CD4-positive, alpha-beta T cell treated with Interleukin-1 beta for 1 hour (primary cell): ENCODE results near the gene ZMAT2.
A peak's percentile ranks its signal among the peaks of the same experiment; 100 is the strongest.
"Not testable (repeated sequence)": the region's sequence is repeated elsewhere in the genome, so short reads cannot be mapped to it uniquely, and the experiment has no call there.

Experiments used
- DNase-seq, 2 donors: peaks; one replicate each; pipeline ENCODE4 v3.0.0-alpha.2; 2020 to 2022

Gene ZMAT2

DNA sequence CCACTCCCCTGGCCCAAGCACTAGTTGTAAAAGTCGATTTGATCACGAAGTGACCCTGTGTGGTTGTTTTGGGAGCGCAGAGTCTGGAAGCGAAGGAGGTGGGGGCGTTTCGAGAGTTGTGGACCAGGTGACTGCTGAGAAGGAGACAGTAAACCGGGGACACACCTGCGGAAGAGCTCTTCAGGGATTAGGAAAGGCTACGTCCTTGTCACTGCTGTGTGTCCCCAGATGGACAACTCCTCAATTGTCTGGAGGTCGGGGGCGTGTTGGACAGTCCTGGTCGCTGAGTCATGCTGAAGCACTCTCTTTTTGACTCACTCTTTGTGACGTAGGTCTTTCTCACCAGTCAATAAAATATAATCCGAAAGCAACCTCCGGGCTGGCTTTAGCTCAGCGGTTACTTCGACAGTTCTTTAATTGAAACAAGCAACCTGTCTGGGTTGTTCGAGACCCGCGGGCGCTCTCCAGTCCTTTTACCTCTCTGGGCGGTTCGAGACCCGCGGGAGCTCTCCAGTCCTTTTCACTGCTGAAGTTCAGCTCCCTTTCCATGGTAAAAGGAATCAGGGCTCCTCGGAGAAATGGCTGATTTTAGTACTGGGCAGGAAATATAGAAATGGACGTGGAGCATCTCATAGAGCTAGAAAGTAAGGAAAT lies 10.8 kb downstream of the ZMAT2 start:
- peak; percentile 88 to 96 for DNase-seq

DNA sequence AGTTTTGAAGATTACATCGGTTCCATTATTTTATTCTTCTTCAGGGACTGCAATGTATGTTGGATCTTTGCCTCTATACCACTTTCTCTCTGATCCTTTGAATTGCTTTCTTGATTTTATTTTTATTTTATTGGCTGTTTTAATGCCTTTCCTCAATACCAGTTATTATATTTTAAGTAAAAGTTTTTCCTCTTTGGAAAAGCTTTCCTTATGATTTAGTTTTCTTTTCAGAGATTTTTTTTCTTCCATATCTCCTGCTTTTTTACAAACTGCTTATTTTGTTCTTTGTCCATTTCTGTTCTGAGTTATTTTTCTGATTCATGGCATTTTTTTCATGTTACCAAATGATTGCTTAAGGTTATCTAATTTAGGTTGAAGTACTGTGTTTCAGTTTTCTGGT lies 11.5 kb downstream of the ZMAT2 start:
- no peak for DNase-seq

DNA sequence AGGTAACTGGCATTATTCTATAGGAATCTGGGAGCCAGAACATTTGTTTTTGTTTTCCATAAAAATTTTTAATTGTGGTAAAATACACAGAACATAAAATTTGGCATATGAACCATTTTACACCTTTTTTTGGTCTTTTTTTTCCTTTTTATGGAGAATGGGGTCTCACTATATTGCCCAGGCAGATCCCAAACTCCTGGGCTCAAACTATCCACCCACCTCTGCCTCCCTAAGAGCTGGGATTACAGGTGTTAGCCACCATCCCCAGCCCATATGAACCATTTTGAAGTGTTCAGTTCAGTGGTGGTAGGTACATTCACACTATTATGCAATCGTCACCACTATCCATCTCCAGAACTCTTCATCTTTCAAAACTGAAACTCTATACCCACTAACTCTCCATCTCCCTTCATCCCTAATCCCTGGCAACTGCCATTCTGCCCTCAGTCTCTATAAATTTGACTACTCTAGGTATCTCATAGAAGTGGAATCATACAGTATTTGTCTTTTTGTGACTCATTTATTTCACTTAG lies 13.4 kb downstream of the ZMAT2 start:
- no peak for DNase-seq

DNA sequence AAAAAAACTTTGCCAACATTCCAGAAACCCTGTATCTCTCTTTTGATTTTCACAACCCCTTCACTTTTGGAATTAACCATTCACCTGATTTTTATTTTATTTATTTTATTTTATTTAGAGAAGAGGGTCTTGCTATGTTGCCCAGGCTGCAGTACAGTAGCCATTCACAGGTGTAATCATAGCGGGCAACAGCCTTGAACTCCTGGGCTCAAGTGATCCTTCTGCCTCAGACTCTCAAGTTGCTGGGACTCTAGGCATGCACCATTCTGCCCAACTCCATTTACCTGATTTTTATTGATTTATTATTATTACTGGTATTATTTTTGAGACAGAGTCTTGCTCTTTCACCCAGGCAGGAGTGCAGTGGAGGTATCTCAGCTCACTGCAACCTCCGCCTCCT lies 16.0 kb downstream of the ZMAT2 start:
- not testable (repeated sequence) for DNase-seq

DNA sequence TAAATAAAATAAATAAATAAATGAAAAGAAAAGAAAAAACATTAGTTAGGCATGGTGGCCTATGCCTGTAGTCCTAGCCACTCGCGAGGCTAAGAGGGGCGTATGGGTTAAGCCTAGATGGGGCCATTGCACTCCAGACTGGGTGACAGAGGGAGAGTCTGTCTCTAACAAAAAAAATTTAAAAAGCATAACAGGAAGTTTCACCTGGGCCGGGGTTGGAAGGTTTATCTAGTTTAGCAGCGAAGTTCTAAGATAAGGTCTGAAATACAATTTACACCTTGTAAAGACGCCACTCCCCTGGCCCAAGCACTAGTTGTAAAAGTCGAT lies 18.0 kb downstream of the ZMAT2 start:
- no peak for DNase-seq

DNA sequence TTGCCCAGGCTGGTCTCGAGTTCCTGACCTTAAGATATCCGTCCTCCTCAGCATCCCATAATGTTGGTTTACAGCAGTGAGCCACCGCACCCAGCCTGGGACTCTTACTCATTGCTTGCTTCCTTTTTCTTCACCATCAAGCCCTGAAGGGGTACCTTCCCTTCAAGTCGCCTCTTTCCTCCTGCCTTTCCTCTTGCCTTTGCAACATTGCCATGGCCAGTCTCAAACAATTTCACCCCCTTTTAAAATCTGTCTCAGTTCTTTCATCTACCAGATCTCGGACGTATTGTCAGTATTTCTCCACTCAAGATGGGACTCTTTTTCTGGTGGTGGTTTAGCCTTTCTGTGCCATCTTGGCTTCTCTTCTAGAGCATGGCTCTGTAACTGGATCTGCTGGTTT lies 20.5 kb downstream of the ZMAT2 start:
- DNase-seq, result not testable (repeated sequence)

DNA sequence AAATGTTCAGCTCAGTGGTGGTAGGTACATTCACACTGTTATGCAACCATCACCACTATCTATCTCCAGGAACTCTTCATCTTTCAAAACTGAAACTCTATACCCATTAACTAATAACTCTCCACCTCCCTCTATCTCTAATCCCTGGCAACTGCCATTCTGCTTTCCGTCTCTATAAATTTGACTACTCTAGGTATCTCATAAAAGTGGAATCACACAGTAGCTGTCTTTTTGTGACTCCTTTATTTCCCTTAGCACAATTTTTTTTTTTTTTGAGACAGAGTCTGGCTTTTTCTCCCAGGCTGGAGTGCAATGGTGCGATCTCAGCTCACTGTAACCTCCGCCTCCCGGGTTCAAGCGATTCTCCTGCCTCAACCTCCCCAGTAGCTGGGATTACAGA lies 21.1 kb downstream of the ZMAT2 start:
- not testable (repeated sequence) for DNase-seq

DNA sequence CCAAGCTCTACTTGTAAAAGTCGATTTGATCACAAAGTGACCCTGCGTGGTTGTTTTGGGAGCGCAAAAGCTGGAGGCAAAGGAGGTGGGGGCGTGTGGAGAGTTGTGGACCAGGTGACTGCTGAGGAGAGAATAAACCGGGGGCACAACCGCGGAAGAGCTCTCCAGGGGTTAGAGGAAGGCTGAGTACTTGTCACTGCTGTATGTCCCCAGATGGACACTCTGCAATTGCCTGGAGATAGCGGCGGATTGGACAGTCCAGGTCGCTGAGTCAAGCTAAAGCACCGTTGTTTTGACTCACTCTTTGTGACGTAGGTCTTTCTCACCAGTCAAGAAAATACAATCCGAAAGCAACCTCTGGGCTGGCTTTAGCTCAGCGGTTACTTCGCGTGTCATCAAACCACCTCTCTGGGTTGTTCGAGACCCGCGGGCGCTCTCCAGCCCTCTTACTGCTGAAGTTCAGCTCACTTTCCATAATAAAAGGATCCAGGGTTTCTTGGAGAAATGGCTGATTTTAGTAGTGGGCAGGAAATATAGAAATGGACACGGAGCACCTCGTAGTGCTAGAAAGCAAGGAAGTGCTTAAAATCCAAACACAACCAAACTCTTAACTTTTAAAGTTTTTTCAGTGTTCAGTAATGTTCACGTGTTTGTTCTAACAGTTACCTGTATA lies 25.7 kb downstream of the ZMAT2 start:
- peak; percentile 61 to 74 for DNase-seq

DNA sequence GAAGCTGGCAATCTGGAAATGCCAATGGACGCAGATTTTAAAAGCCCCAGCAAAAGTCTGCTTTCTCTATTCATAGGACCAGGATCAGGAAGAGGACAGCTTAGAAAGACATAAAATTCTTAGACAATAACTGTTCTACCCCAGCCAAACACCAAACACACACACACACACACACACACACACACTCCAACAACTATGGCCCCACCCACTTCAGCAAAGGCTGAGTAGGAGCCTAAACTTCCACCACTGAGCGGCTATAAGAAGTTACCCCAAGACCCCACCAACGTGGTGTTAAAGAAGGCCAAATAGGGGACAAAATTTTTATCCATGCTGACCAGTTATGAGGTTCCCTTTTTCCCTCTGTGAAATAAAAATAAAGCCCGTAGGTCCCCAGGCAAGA lies 32.9 kb downstream of the ZMAT2 start:
- no peak for DNase-seq

DNA sequence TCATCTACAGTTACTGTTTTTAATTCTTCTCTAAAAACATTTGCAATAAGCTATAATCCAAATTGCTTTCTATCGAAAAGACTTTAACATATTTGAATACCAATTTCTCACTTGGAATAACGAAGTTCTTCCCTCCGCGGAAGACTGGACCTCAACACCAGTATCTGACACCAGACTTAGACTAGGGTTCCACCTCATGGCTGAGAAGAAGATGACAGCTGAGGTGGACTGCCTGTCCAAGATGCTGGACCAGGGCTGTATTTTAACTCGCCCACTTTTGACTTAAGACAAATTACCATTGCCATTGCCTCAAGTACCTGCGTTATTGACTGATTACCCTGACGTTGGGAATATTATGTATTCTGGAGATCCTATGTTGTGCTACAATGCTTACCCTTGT lies 34.1 kb downstream of the ZMAT2 start:
- no peak for DNase-seq

DNA sequence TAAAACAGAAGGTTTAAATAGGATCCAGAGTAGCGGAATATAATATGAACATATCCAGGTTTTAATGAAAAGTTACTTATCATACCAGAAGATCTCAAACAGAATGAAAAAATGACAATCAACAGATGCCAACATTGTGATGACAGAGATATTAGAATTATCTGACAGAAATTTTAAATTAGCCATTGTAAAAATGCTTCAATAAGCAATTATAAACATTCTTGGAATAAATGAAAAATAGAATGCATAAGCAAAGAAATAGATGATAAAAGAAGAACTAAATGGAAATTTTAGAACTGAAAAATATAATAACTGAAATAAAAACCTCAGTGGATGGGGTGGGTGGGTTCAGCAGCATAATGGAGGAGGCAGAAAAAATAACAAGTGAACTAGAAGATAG lies 37.2 kb downstream of the ZMAT2 start:
- DNase-seq, result no peak

DNA sequence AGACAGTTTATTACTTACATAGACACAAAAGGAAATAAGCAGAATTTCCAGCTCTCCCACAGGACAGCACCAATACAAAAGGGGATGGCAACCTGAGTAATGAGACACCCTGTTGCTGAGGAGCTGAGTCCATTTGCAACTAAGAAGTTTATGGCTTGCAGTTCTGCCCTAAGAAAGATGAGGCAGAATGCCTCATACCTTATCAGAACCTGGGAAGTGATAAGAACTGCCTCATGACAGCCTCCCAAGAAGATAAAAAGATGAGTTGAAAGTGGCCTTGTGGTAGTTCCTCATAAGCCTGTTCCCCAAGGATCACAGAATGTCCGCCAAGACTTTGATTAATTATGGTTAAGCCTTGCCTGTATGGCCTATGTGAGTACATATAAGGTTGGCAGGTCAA lies 41.7 kb downstream of the ZMAT2 start:
- no peak for DNase-seq

DNA sequence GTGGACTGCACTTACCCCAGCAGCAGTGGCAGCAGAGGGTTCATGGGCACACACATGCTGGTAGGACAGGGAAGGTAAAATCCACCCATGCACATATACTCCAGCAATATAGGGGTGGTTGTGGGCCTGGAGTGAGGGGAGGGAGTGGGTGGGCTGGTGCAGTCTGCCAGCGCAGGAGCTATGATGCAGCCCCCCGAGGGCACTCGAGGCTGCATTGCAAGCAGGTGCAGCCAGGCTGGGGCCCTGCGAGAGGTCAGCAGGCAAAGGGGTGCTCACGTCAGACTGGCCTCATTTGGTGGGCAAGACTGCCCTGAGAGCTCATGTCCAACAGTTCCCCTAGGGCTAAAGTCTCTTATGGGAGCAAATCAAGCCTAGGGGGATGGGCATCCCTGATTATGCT lies 53.3 kb downstream of the ZMAT2 start:
- no peak for DNase-seq
